BLaER1 (cell line): ENCODE results near the gene WDR54.
"Not testable (repeated sequence)": the region's sequence is repeated elsewhere in the genome, so short reads cannot be mapped to it uniquely, and the experiment has no call there.

Experiments used
- H3K27ac ChIP-seq: shearing (Covaris generic); formaldehyde crosslinking; 2 replicates; pipeline ENCODE4 v1.8.1; 2022
- H3K27me3 ChIP-seq: shearing (Covaris generic); formaldehyde crosslinking; 2 replicates; pipeline ENCODE4 v1.8.1; 2022
- H3K36me3 ChIP-seq: shearing (Covaris generic); formaldehyde crosslinking; 2 replicates; pipeline ENCODE4 v1.8.1; 2022
- H3K4me1 ChIP-seq: shearing (Covaris generic); formaldehyde crosslinking; 2 replicates; pipeline ENCODE4 v1.8.1; 2022
- H3K4me2 ChIP-seq: shearing (Covaris generic); formaldehyde crosslinking; 2 replicates; pipeline ENCODE4 v1.8.1; 2022
- H3K4me3 ChIP-seq: shearing (Covaris generic); formaldehyde crosslinking; 2 replicates; pipeline ENCODE4 v1.8.1; 2022
- H3K9ac ChIP-seq: shearing (Covaris generic); formaldehyde crosslinking; 2 replicates; pipeline ENCODE4 v1.8.1; 2022
- H3K9me3 ChIP-seq: shearing (Covaris generic); formaldehyde crosslinking; 2 replicates; pipeline ENCODE4 v1.8.1; 2022
- H4K20me1 ChIP-seq: shearing (Covaris generic); formaldehyde crosslinking; 2 replicates; pipeline ENCODE4 v1.8.1; 2022
- Cebpa-rat ChIP-seq: shearing (Covaris generic); IDR thresholded peaks from 2 replicates; pipeline ENCODE4 v1.8.1; 2022

WDR54 gene

GRCh38 chr2:74417197-74417596, 4.3 kb upstream of the WDR54 start:
- TF ChIP-seq Cebpa-rat: no peak
- no peak overlapping the region for H3K9ac ChIP-seq
- H4K20me1 ChIP-seq: no peaks in the 10 kb centered on the region
- no peaks in the 10 kb centered on the region for H3K9me3 ChIP-seq
- no peak overlapping the region for H3K4me2 ChIP-seq
- no peaks in the 10 kb centered on the region for H3K36me3 ChIP-seq
- no peak overlapping the region for H3K4me3 ChIP-seq
- H3K27ac ChIP-seq: no peak overlapping the region
- peaks cover 64% of the 10 kb centered on the region for H3K4me1 ChIP-seq
- H3K27me3 ChIP-seq: peaks cover 53% of the 10 kb centered on the region

GRCh38 chr2:74417763-74418162, 3.8 kb upstream of the WDR54 start:
- H4K20me1 ChIP-seq: no peaks in the 10 kb centered on the region
- H3K4me1 ChIP-seq: peaks cover 70% of the 10 kb centered on the region
- H3K4me3 ChIP-seq: no peak overlapping the region
- no peaks in the 10 kb centered on the region for H3K9me3 ChIP-seq
- TF ChIP-seq Cebpa-rat: no peak
- no peak overlapping the region for H3K27ac ChIP-seq
- H3K36me3 ChIP-seq: no peaks in the 10 kb centered on the region
- no peak overlapping the region for H3K4me2 ChIP-seq
- no peak overlapping the region for H3K9ac ChIP-seq
- H3K27me3 ChIP-seq: peaks cover 53% of the 10 kb centered on the region

GRCh38 chr2:74418312-74418711, 3.2 kb upstream of the WDR54 start:
- TF ChIP-seq Cebpa-rat: no peak
- H3K4me2 ChIP-seq: no peak overlapping the region
- H3K27me3 ChIP-seq: peaks cover 51% of the 10 kb centered on the region
- H3K4me1 ChIP-seq: peaks cover 72% of the 10 kb centered on the region
- no peak overlapping the region for H3K9ac ChIP-seq
- H3K9me3 ChIP-seq: no peaks in the 10 kb centered on the region
- H3K4me3 ChIP-seq: no peak overlapping the region
- H4K20me1 ChIP-seq: no peaks in the 10 kb centered on the region
- no peak overlapping the region for H3K27ac ChIP-seq
- no peaks in the 10 kb centered on the region for H3K36me3 ChIP-seq

- Histone ChIP-seq H3K9me3 (no peaks in the 10 kb centered on the region), H3K9ac (no peak overlapping the region), H4K20me1 (no peaks in the 10 kb centered on the region), H3K4me3 (no peak overlapping the region), H3K27ac (no peak overlapping the region), H3K36me3 (peaks cover 5% of the 10 kb centered on the region; the same call in 1 of the 2 replicates), H3K4me2 (no peak overlapping the region), H3K4me1 (peaks cover 64% of the 10 kb centered on the region), H3K27me3 (peaks cover 41% of the 10 kb centered on the region)
- TF ChIP-seq Cebpa-rat: no peak
Observed at GRCh38 chr2:74419345-74419744, 2.2 kb upstream of the WDR54 start.

- no peak for TF ChIP-seq Cebpa-rat
- H3K4me3 ChIP-seq: no peak overlapping the region
- no peaks in the 10 kb centered on the region for H4K20me1 ChIP-seq
- H3K9me3 ChIP-seq: no peaks in the 10 kb centered on the region
- peaks cover 34% of the 10 kb centered on the region for H3K27me3 ChIP-seq
- H3K36me3 ChIP-seq: peaks cover 12% of the 10 kb centered on the region
- H3K4me1 ChIP-seq: peaks cover 58% of the 10 kb centered on the region
- no peak overlapping the region for H3K4me2 ChIP-seq
- H3K9ac ChIP-seq: no peak overlapping the region
- H3K27ac ChIP-seq: no peak overlapping the region
Observed at GRCh38 chr2:74420006-74420405, 1.5 kb upstream of the WDR54 start.

GRCh38 chr2:74420443-74421103, 957 bp upstream of the WDR54 start:
- Histone ChIP-seq H3K4me2 (peak overlapping the region; percentile 96), H3K4me1 (peaks cover 52% of the 10 kb centered on the region), H3K36me3 (peaks cover 18% of the 10 kb centered on the region), H3K27me3 (peaks cover 28% of the 10 kb centered on the region), H3K4me3 (peak overlapping the region; percentile 86; the same call in 1 of the 2 replicates)
- not testable (repeated sequence) for H3K27ac ChIP-seq, H3K9ac ChIP-seq, H3K9me3 ChIP-seq, H4K20me1 ChIP-seq

GRCh38 chr2:74423231-74424095, 1.9 kb downstream of the WDR54 start:
- Histone ChIP-seq H3K4me3 (no peak overlapping the region), H3K36me3 (peaks cover 46% of the 10 kb centered on the region), H3K9me3 (no peaks in the 10 kb centered on the region), H3K27ac (no peak overlapping the region), H3K9ac (no peak overlapping the region), H3K4me1 (peaks cover 38% of the 10 kb centered on the region), H3K27me3 (peaks cover 8% of the 10 kb centered on the region; the same call in 1 of the 2 replicates), H4K20me1 (no peaks in the 10 kb centered on the region), H3K4me2 (no peak overlapping the region)
- no peak for TF ChIP-seq Cebpa-rat

- no peak overlapping the region for H3K4me2 ChIP-seq
- H3K9me3 ChIP-seq: no peaks in the 10 kb centered on the region
- H3K9ac ChIP-seq: no peak overlapping the region
- no peak overlapping the region for H3K27ac ChIP-seq
- TF ChIP-seq Cebpa-rat: no peak
- no peaks in the 10 kb centered on the region for H4K20me1 ChIP-seq
- H3K36me3 ChIP-seq: peaks cover 55% of the 10 kb centered on the region
- peaks cover 34% of the 10 kb centered on the region for H3K4me1 ChIP-seq
- H3K4me3 ChIP-seq: no peak overlapping the region
- H3K27me3 ChIP-seq: peaks cover 8% of the 10 kb centered on the region; the same call in 1 of the 2 replicates
Observed at GRCh38 chr2:74424139-74424992, 2.8 kb downstream of the WDR54 start.

- TF ChIP-seq Cebpa-rat: no peak
- H4K20me1 ChIP-seq: no peaks in the 10 kb centered on the region
Observed at GRCh38 chr2:74424995-74425406, 3.5 kb downstream of the WDR54 start.

More at GRCh38 chr2:74424995-74425406, 3.5 kb downstream of the WDR54 start:
- H3K9ac ChIP-seq: no peak overlapping the region
- no peak overlapping the region for H3K4me3 ChIP-seq
- H3K9me3 ChIP-seq: no peaks in the 10 kb centered on the region
- peaks cover 28% of the 10 kb centered on the region for H3K4me1 ChIP-seq
- no peak overlapping the region for H3K4me2 ChIP-seq
- H3K27ac ChIP-seq: no peak overlapping the region
- H3K36me3 ChIP-seq: peaks cover 62% of the 10 kb centered on the region
- peaks cover 8% of the 10 kb centered on the region; the same call in 1 of the 2 replicates for H3K27me3 ChIP-seq
